ENCODE measurements around the gene ZNHIT3.
"Not testable (repeated sequence)": the region's sequence is repeated elsewhere in the genome, so short reads cannot be mapped to it uniquely, and the experiment has no call there.

The ZNHIT3 gene

DNA sequence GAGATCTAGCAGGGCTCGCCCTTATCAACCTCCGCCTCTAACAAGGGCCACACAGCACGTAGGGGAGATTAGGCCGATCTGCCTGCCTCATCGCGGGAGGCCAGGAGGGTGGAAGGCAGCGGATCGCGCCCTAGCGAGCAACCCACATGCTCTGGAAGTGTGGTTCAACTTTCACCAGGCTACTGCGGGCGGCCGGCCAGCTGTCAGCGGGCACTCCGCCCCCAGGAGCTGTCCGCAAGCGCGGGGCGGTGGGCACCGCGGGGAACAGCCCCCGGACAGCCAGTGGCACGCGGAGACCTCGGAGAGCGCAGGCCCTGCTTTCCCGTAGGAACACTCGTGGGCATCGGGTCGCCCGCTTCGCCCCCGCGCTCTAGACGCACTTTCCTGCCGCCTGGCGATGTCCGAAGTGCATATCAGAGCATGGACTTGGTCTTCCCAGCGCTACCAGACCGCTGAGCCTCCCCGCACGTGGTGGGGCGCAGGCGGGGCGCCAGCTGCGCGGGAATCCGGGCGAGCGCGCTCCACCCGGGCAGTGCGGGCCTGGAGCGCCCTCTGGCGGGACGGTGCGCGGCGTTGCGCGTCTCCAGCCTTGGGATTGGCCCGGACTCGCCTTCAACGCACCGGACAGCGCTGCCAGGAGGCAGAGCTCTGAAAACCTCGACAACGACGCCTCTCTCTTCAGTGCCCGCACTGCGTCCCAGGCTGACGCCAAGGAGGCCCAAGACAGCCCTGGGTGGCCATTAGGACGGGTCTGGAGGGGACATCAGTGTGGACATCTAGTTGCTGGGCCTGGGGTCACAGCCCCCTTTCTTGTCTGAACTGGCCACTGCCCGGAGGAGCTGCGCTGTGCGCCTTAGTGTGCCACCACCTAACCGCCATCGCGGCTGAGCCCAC is 3.6 kb upstream of the ZNHIT3 start:
- TF ChIP-seq, protein P1, sequence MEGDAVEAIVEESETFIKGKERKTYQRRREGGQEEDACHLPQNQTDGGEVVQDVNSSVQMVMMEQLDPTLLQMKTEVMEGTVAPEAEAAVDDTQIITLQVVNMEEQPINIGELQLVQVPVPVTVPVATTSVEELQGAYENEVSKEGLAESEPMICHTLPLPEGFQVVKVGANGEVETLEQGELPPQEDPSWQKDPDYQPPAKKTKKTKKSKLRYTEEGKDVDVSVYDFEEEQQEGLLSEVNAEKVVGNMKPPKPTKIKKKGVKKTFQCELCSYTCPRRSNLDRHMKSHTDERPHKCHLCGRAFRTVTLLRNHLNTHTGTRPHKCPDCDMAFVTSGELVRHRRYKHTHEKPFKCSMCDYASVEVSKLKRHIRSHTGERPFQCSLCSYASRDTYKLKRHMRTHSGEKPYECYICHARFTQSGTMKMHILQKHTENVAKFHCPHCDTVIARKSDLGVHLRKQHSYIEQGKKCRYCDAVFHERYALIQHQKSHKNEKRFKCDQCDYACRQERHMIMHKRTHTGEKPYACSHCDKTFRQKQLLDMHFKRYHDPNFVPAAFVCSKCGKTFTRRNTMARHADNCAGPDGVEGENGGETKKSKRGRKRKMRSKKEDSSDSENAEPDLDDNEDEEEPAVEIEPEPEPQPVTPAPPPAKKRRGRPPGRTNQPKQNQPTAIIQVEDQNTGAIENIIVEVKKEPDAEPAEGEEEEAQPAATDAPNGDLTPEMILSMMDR (IDR thresholded peaks at IDR 0.05; ENCODE audit: low read length) = peak; percentile 90
- no peak for TF ChIP-seq EZH2 (IDR thresholded peaks at IDR 0.05; ENCODE audit: borderline replicate concordance, low read length)
- Histone ChIP-seq H3K9ac (ENCODE audit: low read length) (no peak overlapping the region), H3F3A (ENCODE audit: insufficient read depth, low read length) (no peaks in the 10 kb centered on the region), H3K27me3 (ENCODE audit: insufficient read depth, low read length) (no peaks in the 10 kb centered on the region), H3K4me3 (ENCODE audit: low read depth, low read length, poor library complexity, severe bottlenecking) (no peak overlapping the region), H3K9me2 (ENCODE audit: low read depth, low read length) (no peaks in the 10 kb centered on the region), H2AFZ (ENCODE audit: low read length) (no peak overlapping the region), H4K20me1 (ENCODE audit: insufficient read depth, low read length) (no peaks in the 10 kb centered on the region), H3K27ac (ENCODE audit: low read depth, low read length, poor library complexity, severe bottlenecking) (no peak overlapping the region), H3K4me2 (ENCODE audit: low read length) (no peak overlapping the region), H3K9me3 (ENCODE audit: low read length) (no peaks in the 10 kb centered on the region), H3K79me2 (ENCODE audit: insufficient read depth, low read length) (peaks cover 6% of the 10 kb centered on the region), H3K4me1 (ENCODE audit: insufficient read depth, low read length, severe bottlenecking) (peaks cover 23% of the 10 kb centered on the region), H3K36me3 (ENCODE audit: insufficient read depth, low read length) (no peaks in the 10 kb centered on the region)

GRCh38 chr17:36484021-36484420 is 2.5 kb upstream of the ZNHIT3 start:
- not testable (repeated sequence) for H3K9me3 ChIP-seq (ENCODE audit: low read length); H3K9me2 ChIP-seq (ENCODE audit: low read depth, low read length); H3K4me2 ChIP-seq (ENCODE audit: low read length); H3K9ac ChIP-seq (ENCODE audit: low read length); H2AFZ ChIP-seq (ENCODE audit: low read length); H3K36me3 ChIP-seq (ENCODE audit: insufficient read depth, low read length); H4K20me1 ChIP-seq (ENCODE audit: insufficient read depth, low read length); H3K27me3 ChIP-seq (ENCODE audit: insufficient read depth, low read length); H3K27ac ChIP-seq (ENCODE audit: low read depth, low read length, poor library complexity, severe bottlenecking); H3F3A ChIP-seq (ENCODE audit: insufficient read depth, low read length); H3K4me3 ChIP-seq (ENCODE audit: low read depth, low read length, poor library complexity, severe bottlenecking)
- peaks cover 12% of the 10 kb centered on the region for H3K79me2 ChIP-seq (ENCODE audit: insufficient read depth, low read length)
- H3K4me1 ChIP-seq (ENCODE audit: insufficient read depth, low read length, severe bottlenecking) = peaks cover 25% of the 10 kb centered on the region

GRCh38 chr17:36485027-36485426 is 1.5 kb upstream of the ZNHIT3 start:
- H3K27me3 ChIP-seq (ENCODE audit: insufficient read depth, low read length) = no peaks in the 10 kb centered on the region
- H3K9me3 ChIP-seq (ENCODE audit: low read length) = no peaks in the 10 kb centered on the region
- peaks cover 15% of the 10 kb centered on the region for H3K36me3 ChIP-seq (ENCODE audit: insufficient read depth, low read length)
- no peak overlapping the region for H2AFZ ChIP-seq (ENCODE audit: low read length)
- peaks cover 25% of the 10 kb centered on the region for H3K4me1 ChIP-seq (ENCODE audit: insufficient read depth, low read length, severe bottlenecking)
- H4K20me1 ChIP-seq (ENCODE audit: insufficient read depth, low read length) = no peaks in the 10 kb centered on the region
- no peaks in the 10 kb centered on the region for H3F3A ChIP-seq (ENCODE audit: insufficient read depth, low read length)
- H3K27ac ChIP-seq (ENCODE audit: low read depth, low read length, poor library complexity, severe bottlenecking) = no peak overlapping the region
- peaks cover 17% of the 10 kb centered on the region for H3K79me2 ChIP-seq (ENCODE audit: insufficient read depth, low read length)
- no peak overlapping the region; the same call in 1 of the 2 replicates for H3K9ac ChIP-seq (ENCODE audit: low read length)
- H3K4me3 ChIP-seq (ENCODE audit: low read depth, low read length, poor library complexity, severe bottlenecking) = no peak overlapping the region
- H3K9me2 ChIP-seq (ENCODE audit: low read depth, low read length) = no peaks in the 10 kb centered on the region
- TF ChIP-seq EZH2 (IDR thresholded peaks at IDR 0.05; ENCODE audit: borderline replicate concordance, low read length) = no peak
- TF ChIP-seq, protein P1 (IDR thresholded peaks at IDR 0.05; ENCODE audit: low read length) = no peak
- 0 out of 2 replicates have a peak overlapping the region, but pooled peaks have one; percentile 91 for H3K4me2 ChIP-seq (ENCODE audit: low read length)
